ENCODE measurements around the gene PAPOLB. TPM values are rescaled to one million over a fixed set of nuclear protein-coding genes. Genes with fewer than 3 reads are reported as not detected.

PAPOLB gene
- total and polyA plus RNA-seq, 2 donors (not counting 3 experiments of a cell fraction or from before 2014, with no cell fraction given) = 0.07 TPM; not detected in 1

GRCh38 chr7:4873071-4873944 is 11.5 kb upstream of the PAPOLB start:
- Histone ChIP-seq H3K27me3 (ENCODE audit: control insufficient read depth in 2 of 2, insufficient read depth in 2 of 2, low read length in 2 of 2) (no peaks in the 10 kb centered on the region), H3K36me3 (ENCODE audit: control insufficient read depth in 2 of 2, extremely low read depth in 1 of 2, insufficient read depth in 2 of 2, low read length in 2 of 2) (no peaks in the 10 kb centered on the region), H3K4me3 (replicated peaks in 1 of 3; ENCODE audit: insufficient read depth in 1 of 3, low read depth in 1 of 3, low read length in 3 of 3) (no peak overlapping the region), H3K79me2 (ENCODE audit: control insufficient read depth, insufficient read depth, low read length) (no peaks in the 10 kb centered on the region), H3K27ac (ENCODE audit: insufficient read depth, low read depth, low read length) (no peak overlapping the region), H4K20me1 (replicated peaks; ENCODE audit: control insufficient read depth, extremely low read depth, insufficient read depth, low read length) (no peaks in the 10 kb centered on the region), H3K9ac (replicated peaks; ENCODE audit: extremely low read depth, insufficient read depth, low read length) (no peak overlapping the region), H3K4me2 (ENCODE audit: insufficient read depth, low read length) (no peak overlapping the region), H3K4me1 (ENCODE audit: control insufficient read depth, extremely low read depth, insufficient read depth, low read length) (no peaks in the 10 kb centered on the region), H3K9me1 (replicated peaks; ENCODE audit: control insufficient read depth, extremely low read depth, insufficient read depth, low read length) (no peaks in the 10 kb centered on the region), H3K9me3 (replicated peaks; ENCODE audit: control insufficient read depth, insufficient read depth, low read length) (no peaks in the 10 kb centered on the region), H2AFZ (ENCODE audit: low read depth, low read length) (no peak overlapping the region)
- ChIA-PET POLR2A (no interaction called here), CTCF (interaction anchor here (1.1 to 1.5 kb wide), 2 partner anchors 10 to 100 kb away, joined by 3 to 4 read pairs; partner anchors contain the start of gene RADIL)
- dilution Hi-C loops (cut with MboI; ENCODE audit: extremely low pct_ligation_motif_present, low sequenced_read_pairs) (no loop called here), intact Hi-C loops (cut with micrococcal nuclease) (no loop called here)
- DNase-seq (ENCODE audit: low read depth, low spot score) (no peak), FAIRE-seq (no peak)
- BruUV-seq (replicated peaks) = no TSS peak
- TF ChIP-seq EZH2 (IDR thresholded peaks at IDR 0.05; ENCODE audit: borderline replicate concordance, low read depth, low read length, severe bottlenecking) = no peak
- TF ChIP-seq FOS (IDR thresholded peaks at IDR 0.05; ENCODE audit: borderline replicate concordance, insufficient read depth, low read length) = no peak
- no peak for TF ChIP-seq GATA2 (IDR thresholded peaks at IDR 0.05; ENCODE audit: insufficient read depth, insufficient read length, low read depth, low read length)
- TF ChIP-seq MYC (IDR thresholded peaks at IDR 0.05; ENCODE audit: low read depth, low read length) = no peak
- no peak for TF ChIP-seq MAX (IDR thresholded peaks at IDR 0.05; ENCODE audit: insufficient read depth, insufficient read length)
- no peak for TF ChIP-seq CTCF (IDR thresholded peaks at IDR 0.05; ENCODE audit: extremely low read depth in 1 of 2, insufficient read depth in 1 of 2, low read depth in 1 of 2, low read length in 2 of 2)
- TF ChIP-seq POLR2AphosphoS5 (IDR thresholded peaks at IDR 0.05; ENCODE audit: insufficient read depth, low read depth, low read length) = no peak
- TF ChIP-seq JUN (IDR thresholded peaks at IDR 0.05; ENCODE audit: borderline replicate concordance, insufficient read depth, insufficient read length, low read depth) = no peak
- TF ChIP-seq POLR2A (IDR thresholded peaks at IDR 0.05; ENCODE audit: low read depth, low read length) = no peak
